GM23338 (cell line): ENCODE measurements around the gene DHX38. TPM values are rescaled to one million over a fixed set of nuclear protein-coding genes. Genes with fewer than 3 reads are reported as not detected.

Source experiments
- ATAC-seq: fragments of 200-7000 bp; cut with Tn5 transposase; 3 replicates; pipeline ENCODE4 v1.9.1; 2020
- DNase-seq: peaks from one replicate; pipeline ENCODE4 v3.0.0-alpha.2; 2015; ENCODE audit warnings: low spot score
- H2AFZ ChIP-seq: fragments of 200-600 bp; sonication (generic); 2 replicates; pipeline ENCODE4 v1.8.0; 2016; ENCODE audit warnings: antibody characterized with exemption, mild to moderate bottlenecking, moderate library complexity
- H3F3A ChIP-seq: fragments of 200-600 bp; sonication (generic); replicated peaks from 2 replicates; pipeline ENCODE4 v1.8.0; 2017; ENCODE audit warnings: antibody characterized with exemption, mixed run types, low read depth
- H3K27ac ChIP-seq: fragments of 200-600 bp; sonication (generic); 2 replicates; pipeline ENCODE4 v1.6.1; 2016; ENCODE audit warnings: low read depth
- H3K27me3 ChIP-seq: fragments of 200-600 bp; sonication (generic); 2 replicates; pipeline ENCODE4 v1.8.0; 2016; ENCODE audit warnings: mild to moderate bottlenecking, mixed run types, moderate library complexity; ENCODE audit not compliant: insufficient read depth
- H3K36me3 ChIP-seq: fragments of 200-600 bp; sonication (generic); 2 replicates; pipeline ENCODE4 v1.8.0; 2016; ENCODE audit warnings: mild to moderate bottlenecking; ENCODE audit not compliant: insufficient read depth
- H3K4me1 ChIP-seq: fragments of 200-600 bp; sonication (generic); 2 replicates; pipeline ENCODE4 v1.8.0; 2016; ENCODE audit warnings: mild to moderate bottlenecking, moderate library complexity; ENCODE audit not compliant: insufficient read depth
- H3K4me2 ChIP-seq: fragments of 200-600 bp; sonication (generic); 2 replicates; pipeline ENCODE4 v1.7.1; 2017; ENCODE audit warnings: mixed run types
- H3K4me3 ChIP-seq: fragments of 200-600 bp; sonication (generic); 2 replicates; pipeline ENCODE4 v1.6.1; 2016; ENCODE audit warnings: mixed run types
- H3K79me2 ChIP-seq: fragments of 200-600 bp; sonication (generic); replicated peaks from 2 replicates; pipeline ENCODE4 v1.8.0; 2017; ENCODE audit warnings: mild to moderate bottlenecking; ENCODE audit not compliant: insufficient read depth
- H3K9me2 ChIP-seq: fragments of 200-600 bp; sonication (generic); 2 replicates; pipeline ENCODE4 v1.8.0; 2017; ENCODE audit not compliant: insufficient read depth
- H4K20me1 ChIP-seq: fragments of 200-600 bp; sonication (generic); replicated peaks from 2 replicates; pipeline ENCODE4 v1.8.0; 2017; ENCODE audit warnings: mild to moderate bottlenecking; ENCODE audit not compliant: insufficient read depth
- H3K27ac Mint-ChIP-seq: 2 replicates; pipeline ENCODE4 v1.8.0; 2020; ENCODE audit warnings: inconsistent platforms, mild to moderate bottlenecking, moderate library complexity, mixed read lengths
- H3K27me3 Mint-ChIP-seq: 3 replicates; pipeline ENCODE4 v1.8.0; 2022; ENCODE audit warnings: low read depth, mild to moderate bottlenecking, moderate library complexity, mixed read lengths, inconsistent platforms; ENCODE audit not compliant: insufficient read depth, poor library complexity
- H3K36me3 Mint-ChIP-seq: 3 replicates; pipeline ENCODE4 v1.8.0; 2021; ENCODE audit warnings: low read depth, mild to moderate bottlenecking, inconsistent platforms, moderate library complexity, mixed read lengths
- H3K4me1 Mint-ChIP-seq: 3 replicates; pipeline ENCODE4 v1.8.0; 2020; ENCODE audit warnings: mild to moderate bottlenecking, inconsistent platforms, mixed read lengths
- H3K4me3 Mint-ChIP-seq: 3 replicates; pipeline ENCODE4 v1.8.0; 2021; ENCODE audit warnings: moderate library complexity, mild to moderate bottlenecking, inconsistent platforms, mixed read lengths
- H3K9me3 Mint-ChIP-seq: 3 replicates; pipeline ENCODE4 v1.8.0; 2020; ENCODE audit warnings: moderate library complexity, mild to moderate bottlenecking, inconsistent platforms, mixed read lengths
- CREB1 ChIP-seq: fragments of 250-450 bp; sonication (Bioruptor Pico); IDR thresholded peaks from 2 replicates; pipeline ENCODE4 v1.5.0; 2020; ENCODE audit warnings: low read depth, mild to moderate bottlenecking, moderate library complexity
- CTCF ChIP-seq, 2 experiments: fragments of 200-600 bp in 1 of 2; sonication (generic) in 1 of 2; conservative IDR thresholded peaks; 2 replicates each; pipeline versions ENCODE4 v1.5.1 to v1.6.1; 2016 to 2017; ENCODE audit warnings: antibody characterized with exemption in 2 of 2, low read depth in 2 of 2, mild to moderate bottlenecking in 2 of 2, moderate library complexity in 1 of 2
- ETS1 ChIP-seq: IDR thresholded peaks from 2 replicates; pipeline ENCODE4 v1.6.1; 2016; ENCODE audit warnings: antibody characterized with exemption
- EZH2 ChIP-seq: fragments of 200-600 bp; sonication (generic); IDR thresholded peaks from one replicate; pipeline ENCODE4 v1.8.0; 2017; ENCODE audit warnings: antibody characterized with exemption, mild to moderate bottlenecking, low read depth; ENCODE audit not compliant: unreplicated experiment
- EZH2phosphoT487 ChIP-seq: fragments of 200-600 bp; sonication (generic); IDR thresholded peaks from one replicate; pipeline ENCODE4 v1.8.1; 2018; ENCODE audit warnings: antibody characterized with exemption; ENCODE audit not compliant: unreplicated experiment
- JUNB ChIP-seq: IDR thresholded peaks from one replicate; pipeline ENCODE4 v1.6.1; 2016; ENCODE audit warnings: antibody characterized with exemption; ENCODE audit not compliant: unreplicated experiment
- NANOG ChIP-seq: IDR thresholded peaks from 2 replicates; pipeline ENCODE4 v1.6.1; 2016; ENCODE audit warnings: antibody characterized with exemption, borderline replicate concordance
- POLR2AphosphoS5 ChIP-seq: IDR thresholded peaks from 2 replicates; pipeline ENCODE4 v1.6.1; 2016; ENCODE audit warnings: antibody characterized with exemption, low read depth
- REST ChIP-seq: IDR thresholded peaks from one replicate; pipeline ENCODE4 v1.6.1; 2018; ENCODE audit warnings: antibody characterized with exemption; ENCODE audit not compliant: unreplicated experiment
- STAT1 ChIP-seq: IDR thresholded peaks from one replicate; pipeline ENCODE4 v1.6.1; 2016; ENCODE audit warnings: antibody characterized with exemption; ENCODE audit not compliant: unreplicated experiment
- ZNF114 ChIP-seq: fragments of 250-450 bp; sonication (Bioruptor Pico); IDR thresholded peaks from 2 replicates; pipeline ENCODE4 v1.5.0; 2020; ENCODE audit warnings: mild to moderate bottlenecking, moderate library complexity
- ZNF331 ChIP-seq: fragments of 250-450 bp; sonication (Bioruptor Pico); IDR thresholded peaks from 2 replicates; pipeline ENCODE4 v1.5.0; 2020; ENCODE audit warnings: low read depth, mild to moderate bottlenecking, moderate library complexity
- ZNF462 ChIP-seq: fragments of 250-450 bp; sonication (Bioruptor Pico); IDR thresholded peaks from 2 replicates; pipeline ENCODE4 v1.5.0; 2020; ENCODE audit warnings: mild to moderate bottlenecking, moderate library complexity
- polyA plus RNA-seq: library from polyadenylated mRNA; unstranded; fragments of >200 nt; fragmentation: Nextera tagmentation; extraction: Ambion mirVana; gene quantifications from 2 replicates; pipeline ENCODE4 v1.2.1, GENCODE V29; 2016
- total RNA-seq: library from RNA; depleted of rRNA; stranded (reverse); fragments of >200 nt; shearing (Covaris generic); gene quantifications from 2 replicates; pipeline ENCODE4 v1.2.3, GENCODE V29; 2014

DHX38 gene
- total and polyA plus RNA-seq, 2 experiments from 2014 or later: 31.4 to 46.4 TPM

- Histone ChIP-seq H3K4me2 (no peak overlapping the region), H3F3A (no peaks in the 10 kb centered on the region), H3K79me2 (no peaks in the 10 kb centered on the region), H3K4me3 (no peak overlapping the region), H2AFZ (no peak overlapping the region), H3K27me3 (no peaks in the 10 kb centered on the region), H3K9me2 (no peaks in the 10 kb centered on the region), H4K20me1 (no peaks in the 10 kb centered on the region; the same call in 1 of the 2 replicates), H3K4me1 (no peaks in the 10 kb centered on the region), H3K27ac (no peak overlapping the region), H3K36me3 (peaks cover 42% of the 10 kb centered on the region)
- H3K27ac Mint-ChIP-seq: no peak overlapping the region
- H3K4me1 Mint-ChIP-seq: no peaks in the 10 kb centered on the region
- H3K36me3 Mint-ChIP-seq: peaks cover 79% of the 10 kb centered on the region
- peaks cover 2% of the 10 kb centered on the region for H3K27me3 Mint-ChIP-seq
- no peaks in the 10 kb centered on the region for H3K9me3 Mint-ChIP-seq
- ATAC-seq: no peak
- no peak for DNase-seq
- H3K4me3 Mint-ChIP-seq: no peak overlapping the region
- TF ChIP-seq EZH2phosphoT487: no peak
- no peak for TF ChIP-seq REST
- TF ChIP-seq CTCF (conservative IDR thresholded peaks at IDR 0.05; ENCODE audit: low read depth in 2 of 2): no peak
- TF ChIP-seq POLR2AphosphoS5: no peak
- TF ChIP-seq EZH2: no peak
- TF ChIP-seq STAT1: no peak
- TF ChIP-seq ZNF114 (CRISPR knock-in tag): no peak
- TF ChIP-seq CREB1 (CRISPR knock-in tag): no peak
- TF ChIP-seq ZNF462 (CRISPR knock-in tag): no peak
- TF ChIP-seq JUNB: no peak
- TF ChIP-seq NANOG: no peak
- TF ChIP-seq ETS1: no peak
- TF ChIP-seq ZNF331: no peak
Observed at GRCh38 chr16:72109966-72110530, 16.4 kb downstream of the DHX38 start.
